SK-N-MC (cell line): ENCODE results near the gene PAEP.
A peak's percentile ranks its signal among the peaks of the same experiment; 100 is the strongest.

Experiments
- DNase-seq: peaks from one replicate; pipeline ENCODE4 v3.0.0-alpha.2; 2011; ENCODE audit warnings: low read depth, low spot score
- H3K27ac ChIP-seq: fragments of 200-600 bp; sonication (generic); 2 replicates; pipeline ENCODE4 v1.5.1; 2016; ENCODE audit warnings: mixed run types
- H3K36me3 ChIP-seq: fragments of 200-600 bp; sonication (generic); 2 replicates; pipeline ENCODE4 v1.6.1; 2017; ENCODE audit warnings: antibody characterized with exemption, low read length, mixed read lengths; ENCODE audit not compliant: insufficient read depth
- H3K4me3 ChIP-seq: fragments of 200-600 bp; sonication (generic); 2 replicates; pipeline ENCODE4 v1.5.1; 2016
- H3K9ac ChIP-seq: fragments of 200-600 bp; sonication (generic); 2 replicates; pipeline ENCODE4 v1.8.0; 2017; ENCODE audit warnings: mixed run types, mixed read lengths; ENCODE audit not compliant: insufficient read length
- H3K9me3 ChIP-seq: fragments of 200-600 bp; sonication (generic); 2 replicates; pipeline ENCODE4 v1.6.1; 2017; ENCODE audit warnings: low read depth, mild to moderate bottlenecking, antibody characterized with exemption, low read length, moderate library complexity, mixed read lengths
- EZH2 ChIP-seq: fragments of 200-600 bp; sonication (generic); IDR thresholded peaks from one replicate; pipeline ENCODE4 v1.6.1; 2017; ENCODE audit warnings: antibody characterized with exemption
- FOXP2 ChIP-seq: optimal IDR thresholded peaks from 2 replicates; pipeline ENCODE3; 2011; ENCODE audit warnings: mild to moderate bottlenecking, moderate library complexity; ENCODE audit not compliant: insufficient read depth; ENCODE audit errors: extremely low read length, control extremely low read depth
- POLR2AphosphoS5 ChIP-seq: IDR thresholded peaks from 2 replicates; pipeline ENCODE4 v1.6.1; 2012; ENCODE audit warnings: mild to moderate bottlenecking, low read depth, low read length, borderline replicate concordance

PAEP gene

GRCh38 chr9:135611875-135612209 is 50.3 kb downstream of the PAEP start:
- Histone ChIP-seq H3K4me3 (no peak overlapping the region), H3K9ac (no peak overlapping the region), H3K36me3 (no peaks in the 10 kb centered on the region), H3K9me3 (no peaks in the 10 kb centered on the region), H3K27ac (no peak overlapping the region)
- DNase-seq = no peak
- TF ChIP-seq FOXP2 (no peak), EZH2 (no peak), POLR2AphosphoS5 (no peak)

GRCh38 chr9:135612437-135612836 is 50.9 kb downstream of the PAEP start:
- no peak for TF ChIP-seq EZH2
- no peak for TF ChIP-seq POLR2AphosphoS5
- no peak for TF ChIP-seq FOXP2
- no peak overlapping the region for H3K4me3 ChIP-seq
- no peak for DNase-seq

GRCh38 chr9:135612981-135613910 is 51.7 kb downstream of the PAEP start:
- no peak for TF ChIP-seq POLR2AphosphoS5
- no peak for TF ChIP-seq EZH2
- no peak for TF ChIP-seq FOXP2
- no peak for DNase-seq
- Histone ChIP-seq H3K9me3 (no peaks in the 10 kb centered on the region), H3K36me3 (no peaks in the 10 kb centered on the region), H3K9ac (no peak overlapping the region), H3K27ac (no peak overlapping the region), H3K4me3 (no peak overlapping the region)

More at GRCh38 chr9:135612437-135612836, 50.9 kb downstream of the PAEP start:
- no peaks in the 10 kb centered on the region for H3K9me3 ChIP-seq
- H3K27ac ChIP-seq = no peak overlapping the region
- H3K9ac ChIP-seq = no peak overlapping the region
- H3K36me3 ChIP-seq = no peaks in the 10 kb centered on the region

GRCh38 chr9:135613946-135614805 is 52.6 kb downstream of the PAEP start:
- no peak overlapping the region for H3K9ac ChIP-seq
- DNase-seq = no peak
- H3K4me3 ChIP-seq = no peak overlapping the region
- TF ChIP-seq FOXP2 = no peak
- no peak for TF ChIP-seq POLR2AphosphoS5
- TF ChIP-seq EZH2 = no peak
- no peaks in the 10 kb centered on the region for H3K9me3 ChIP-seq
- no peaks in the 10 kb centered on the region for H3K36me3 ChIP-seq
- no peak overlapping the region for H3K27ac ChIP-seq

- no peak for DNase-seq
- Histone ChIP-seq H3K4me3 (no peak overlapping the region), H3K9ac (no peak overlapping the region), H3K9me3 (no peaks in the 10 kb centered on the region), H3K36me3 (no peaks in the 10 kb centered on the region), H3K27ac (no peak overlapping the region)
- no peak for TF ChIP-seq FOXP2
- TF ChIP-seq EZH2 = peak; percentile 26
- no peak for TF ChIP-seq POLR2AphosphoS5
Measured at GRCh38 chr9:135614821-135615665, 53.5 kb downstream of the PAEP start.

- Histone ChIP-seq H3K9me3 (no peaks in the 10 kb centered on the region), H3K36me3 (no peaks in the 10 kb centered on the region), H3K4me3 (no peak overlapping the region), H3K27ac (no peak overlapping the region), H3K9ac (no peak overlapping the region)
- DNase-seq = no peak
- TF ChIP-seq POLR2AphosphoS5 (no peak), EZH2 (no peak), FOXP2 (no peak)
Measured at GRCh38 chr9:135615666-135616618, 54.4 kb downstream of the PAEP start.
